Measurements from ENCODE around the gene SDSL.

Gene SDSL

DNA sequence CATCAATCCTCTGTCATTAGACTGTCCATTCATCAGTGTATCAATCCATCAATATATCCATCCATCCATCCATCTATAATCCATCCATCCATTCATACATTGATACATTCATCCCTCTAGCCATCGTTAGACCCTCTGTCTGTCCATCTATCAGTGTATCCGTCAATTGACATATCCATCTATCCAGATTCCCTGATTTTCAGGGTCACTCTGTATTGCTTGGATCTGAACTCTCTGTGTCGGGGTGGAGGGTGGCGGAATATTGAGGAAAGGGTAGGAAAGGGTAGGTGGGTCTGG, 17.1 kb downstream of the SDSL start:
- peaks cover 0 to 27% of the 10 kb centered on the region in 2 donors for H3K27me3 ChIP-seq
- H3K27ac ChIP-seq = no peak overlapping the region
- H3K4me1 ChIP-seq = no peaks in the 10 kb centered on the region
- H3K36me3 ChIP-seq = no peaks in the 10 kb centered on the region
- no peak for DNase-seq
- H3K9me3 ChIP-seq = no peaks in the 10 kb centered on the region
- intact Hi-C loops (cut with DNase I; ENCODE audit: low total_unique reads) = no loop called here
- TF ChIP-seq CTCF (IDR thresholded peaks at IDR 0.05) = no peak
- no peak overlapping the region for H3K4me3 ChIP-seq

DNA sequence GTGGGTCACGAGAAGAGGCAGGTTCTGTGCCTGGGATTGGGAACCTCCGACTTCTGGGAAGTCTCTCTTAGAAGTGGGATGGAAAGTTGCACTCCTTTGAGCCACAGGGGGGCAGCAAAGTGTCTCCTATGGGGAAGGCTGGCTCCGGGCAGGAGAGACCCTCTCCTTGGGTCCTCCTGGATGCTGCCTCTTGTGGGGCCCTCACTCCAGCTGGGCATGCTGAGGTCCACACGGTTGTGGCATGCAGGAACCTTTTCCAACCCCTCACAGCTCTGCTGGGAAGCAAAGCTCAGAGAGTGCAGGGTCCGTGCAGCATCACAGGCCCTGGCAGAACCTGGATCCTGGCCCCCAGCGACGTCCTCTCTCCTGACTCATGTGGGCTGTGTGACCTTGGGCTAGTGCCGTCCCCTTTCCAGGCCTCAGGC, 17.4 kb downstream of the SDSL start:
- Histone ChIP-seq H3K4me1 (no peaks in the 10 kb centered on the region), H3K9me3 (no peaks in the 10 kb centered on the region), H3K36me3 (no peaks in the 10 kb centered on the region), H3K27me3 (peaks cover 0 to 27% of the 10 kb centered on the region in 2 donors), H3K27ac (no peak overlapping the region), H3K4me3 (no peak overlapping the region)
- DNase-seq = no peak
- intact Hi-C loops (cut with DNase I; ENCODE audit: low total_unique reads) = no loop called here
- TF ChIP-seq CTCF (IDR thresholded peaks at IDR 0.05) = peak; percentile 15 to 41

DNA sequence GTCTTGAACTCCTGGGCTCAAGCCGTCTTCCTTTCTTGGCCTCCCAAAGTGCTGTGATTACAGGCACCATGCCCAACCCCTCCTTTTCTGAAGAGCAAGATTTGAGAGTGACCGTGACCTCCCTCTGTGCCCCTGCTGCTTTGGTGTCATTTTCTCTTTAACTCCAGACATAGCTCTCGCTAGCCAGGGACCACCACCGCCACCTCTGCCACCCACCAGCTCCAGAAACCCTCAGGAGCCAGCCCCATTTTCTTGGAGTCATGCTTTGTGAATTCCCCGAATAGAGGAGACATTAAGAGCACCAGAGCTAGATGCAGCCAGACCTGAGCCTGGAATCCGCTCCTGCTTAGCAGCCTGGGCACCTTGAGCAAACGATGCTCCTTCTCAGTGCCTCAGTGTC, 18.2 kb downstream of the SDSL start:
- Histone ChIP-seq H3K36me3 (no peaks in the 10 kb centered on the region), H3K4me1 (no peaks in the 10 kb centered on the region), H3K4me3 (no peak overlapping the region), H3K27me3 (peaks cover 0 to 31% of the 10 kb centered on the region in 2 donors), H3K27ac (no peak overlapping the region), H3K9me3 (no peaks in the 10 kb centered on the region)
- TF ChIP-seq CTCF (IDR thresholded peaks at IDR 0.05) = no peak
- DNase-seq = no peak
- intact Hi-C loops (cut with DNase I; ENCODE audit: low total_unique reads) = no loop called here

GRCh38 chr12:113440947-113441782, 19.0 kb downstream of the SDSL start:
- DNase-seq = no peak
- Histone ChIP-seq H3K9me3 (no peaks in the 10 kb centered on the region), H3K27me3 (peaks cover 0 to 37% of the 10 kb centered on the region in 2 donors), H3K4me1 (no peaks in the 10 kb centered on the region), H3K4me3 (no peak overlapping the region), H3K36me3 (no peaks in the 10 kb centered on the region), H3K27ac (no peak overlapping the region)
- intact Hi-C loops (cut with DNase I; ENCODE audit: low total_unique reads) = no loop called here
- no peak for TF ChIP-seq CTCF (IDR thresholded peaks at IDR 0.05)

DNA sequence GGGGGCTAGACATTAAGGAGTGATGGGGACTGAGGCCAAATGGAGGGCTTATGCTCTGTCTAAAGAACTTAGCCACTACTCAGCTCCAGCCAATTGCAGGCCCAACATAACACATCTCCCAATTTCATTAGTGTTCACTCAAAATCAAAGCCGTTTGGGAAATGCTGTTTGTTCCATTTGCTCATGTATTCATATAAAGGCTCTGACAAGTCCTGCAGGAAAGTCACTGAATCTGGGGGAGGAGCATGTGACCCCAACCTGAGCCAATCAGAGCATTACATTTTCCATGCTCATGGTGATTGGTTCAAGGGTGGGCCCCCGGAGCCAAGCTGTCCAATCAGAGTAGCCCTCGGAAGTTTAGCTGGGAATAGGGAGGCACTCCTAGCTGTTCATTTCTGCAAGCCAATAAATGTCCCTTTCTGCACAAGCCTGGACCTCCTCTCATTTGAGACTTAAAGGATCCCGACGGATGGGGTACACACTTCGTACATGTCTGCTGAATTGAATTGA, 20.9 kb downstream of the SDSL start:
- TF ChIP-seq CTCF (IDR thresholded peaks at IDR 0.05) = no peak
- H3K27me3 ChIP-seq = peaks cover 0 to 53% of the 10 kb centered on the region in 2 donors
- H3K27ac ChIP-seq = no peak overlapping the region
- no peaks in the 10 kb centered on the region for H3K9me3 ChIP-seq
- DNase-seq = no peak
- H3K4me3 ChIP-seq = no peak overlapping the region
- no peaks in the 10 kb centered on the region for H3K36me3 ChIP-seq
- no peaks in the 10 kb centered on the region for H3K4me1 ChIP-seq
- intact Hi-C loops (cut with DNase I; ENCODE audit: low total_unique reads) = no loop called here

Measured in tibial artery (tissue), 4 donors.